Kidney epithelial cell (primary cell): ENCODE measurements around the gene FANCI. TPM values are rescaled to one million over a fixed set of nuclear protein-coding genes. Genes with fewer than 3 reads are reported as not detected.

Experiments
- DNase-seq: peaks from one replicate; pipeline ENCODE4 v3.0.0-alpha.2; 2010; ENCODE audit warnings: low read depth
- H3K27me3 ChIP-seq: 2 replicates; pipeline ENCODE4 v1.6.0; 2011; ENCODE audit warnings: low read length; ENCODE audit not compliant: control insufficient read depth, insufficient read depth
- H3K36me3 ChIP-seq: 2 replicates; pipeline ENCODE4 v1.5.1; 2011; ENCODE audit warnings: low read length; ENCODE audit not compliant: control insufficient read depth, insufficient read depth
- H3K4me3 ChIP-seq: 2 replicates; pipeline ENCODE4 v1.5.1; 2011; ENCODE audit warnings: low read depth, mild to moderate bottlenecking, control low read depth, low read length
- total RNA-seq: library from RNA; depleted of rRNA; stranded (reverse); fragments of >200 nt; gene quantifications from 2 replicates; pipeline ENCODE4 v1.2.3, GENCODE V29; 2015
- TF ChIP-seq, protein P1 (sequence below): IDR thresholded peaks from 2 replicates; pipeline ENCODE4 v1.5.1; 2011; ENCODE audit warnings: mild to moderate bottlenecking, moderate library complexity, low read length, control low read depth, inconsistent platforms; ENCODE audit not compliant: insufficient read depth, poor library complexity, severe bottlenecking

FANCI gene
- total RNA-seq, 1 donor from 2014 or later = 68.3 TPM

DNA sequence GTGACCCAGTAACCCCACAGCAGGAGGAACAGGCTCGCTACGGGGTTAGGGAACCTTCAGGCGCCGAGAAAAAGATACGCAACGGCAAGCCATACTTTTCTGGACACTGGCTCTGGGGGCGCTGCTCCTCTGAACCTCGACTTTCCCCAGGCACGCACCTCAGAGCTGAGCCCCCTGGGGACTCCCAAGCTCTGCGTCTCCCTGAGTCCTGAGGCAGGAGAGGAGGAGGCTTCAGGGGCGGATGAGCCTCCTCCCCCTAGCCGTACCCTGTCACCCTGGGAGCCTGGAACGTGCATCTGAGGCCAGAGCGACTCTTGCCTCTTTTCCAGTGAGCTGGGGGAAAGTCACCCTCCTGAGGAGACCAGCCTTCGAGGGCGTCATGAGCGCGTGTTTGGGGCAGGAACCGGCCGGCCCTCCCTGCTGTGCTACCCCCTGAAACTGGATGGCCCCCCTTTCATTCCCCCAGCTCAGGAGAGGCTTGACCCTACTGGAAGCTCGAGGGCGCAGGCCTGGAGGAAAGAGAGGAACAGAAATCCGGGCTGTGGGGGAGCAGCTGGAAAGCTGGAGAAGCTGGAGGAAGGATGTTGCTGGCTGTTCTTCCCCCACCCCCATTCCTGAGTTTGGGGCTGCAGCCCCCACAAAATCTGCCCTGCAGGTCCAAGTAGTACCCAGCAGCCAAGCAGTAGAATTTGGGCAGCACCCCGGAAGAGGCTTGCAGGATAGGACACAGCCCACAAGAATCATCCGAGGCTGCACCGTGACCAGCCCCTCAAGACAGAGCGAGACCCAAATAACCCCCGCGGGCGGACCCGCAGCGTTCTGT lies 115.9 kb downstream of the FANCI start:
- no peak for DNase-seq
- Histone ChIP-seq H3K36me3 (no peaks in the 10 kb centered on the region), H3K4me3 (no peak overlapping the region), H3K27me3 (peaks cover 87% of the 10 kb centered on the region)
- TF ChIP-seq, protein P1, sequence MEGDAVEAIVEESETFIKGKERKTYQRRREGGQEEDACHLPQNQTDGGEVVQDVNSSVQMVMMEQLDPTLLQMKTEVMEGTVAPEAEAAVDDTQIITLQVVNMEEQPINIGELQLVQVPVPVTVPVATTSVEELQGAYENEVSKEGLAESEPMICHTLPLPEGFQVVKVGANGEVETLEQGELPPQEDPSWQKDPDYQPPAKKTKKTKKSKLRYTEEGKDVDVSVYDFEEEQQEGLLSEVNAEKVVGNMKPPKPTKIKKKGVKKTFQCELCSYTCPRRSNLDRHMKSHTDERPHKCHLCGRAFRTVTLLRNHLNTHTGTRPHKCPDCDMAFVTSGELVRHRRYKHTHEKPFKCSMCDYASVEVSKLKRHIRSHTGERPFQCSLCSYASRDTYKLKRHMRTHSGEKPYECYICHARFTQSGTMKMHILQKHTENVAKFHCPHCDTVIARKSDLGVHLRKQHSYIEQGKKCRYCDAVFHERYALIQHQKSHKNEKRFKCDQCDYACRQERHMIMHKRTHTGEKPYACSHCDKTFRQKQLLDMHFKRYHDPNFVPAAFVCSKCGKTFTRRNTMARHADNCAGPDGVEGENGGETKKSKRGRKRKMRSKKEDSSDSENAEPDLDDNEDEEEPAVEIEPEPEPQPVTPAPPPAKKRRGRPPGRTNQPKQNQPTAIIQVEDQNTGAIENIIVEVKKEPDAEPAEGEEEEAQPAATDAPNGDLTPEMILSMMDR = no peak

DNA sequence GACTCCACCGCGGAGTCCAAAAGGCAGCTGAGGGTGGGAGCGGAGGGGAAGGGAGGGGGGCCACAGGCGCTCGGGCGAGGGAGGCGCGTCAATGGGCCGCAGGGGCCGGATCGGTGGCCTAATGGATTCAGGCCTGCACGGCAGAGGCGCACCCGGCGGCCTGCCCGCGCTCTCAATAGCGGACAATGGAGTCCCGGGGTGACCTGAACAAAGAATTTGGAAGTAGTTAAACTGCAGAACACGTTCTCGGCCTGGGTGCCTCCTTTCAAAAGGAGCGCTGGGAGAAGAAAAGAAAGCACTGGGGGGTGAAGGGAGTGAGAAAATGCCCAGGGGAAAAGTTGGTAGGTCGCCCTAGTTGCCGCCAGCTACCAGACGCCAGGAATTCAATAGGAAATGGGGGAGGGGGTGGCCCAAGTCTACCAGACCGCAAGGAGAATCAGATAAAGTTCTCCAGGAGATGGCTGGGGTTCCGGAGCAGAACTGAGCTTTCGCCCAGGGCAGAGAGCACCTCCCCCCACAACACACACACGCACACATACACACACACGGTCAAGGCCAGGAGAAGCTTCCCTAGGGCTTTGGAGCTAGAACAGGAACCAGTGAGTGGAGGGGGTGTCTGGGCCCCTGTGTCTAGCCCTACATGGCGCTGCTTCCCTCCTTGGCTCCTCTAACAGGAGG lies 116.7 kb downstream of the FANCI start:
- Histone ChIP-seq H3K27me3 (peaks cover 94% of the 10 kb centered on the region), H3K36me3 (no peaks in the 10 kb centered on the region), H3K4me3 (no peak overlapping the region)
- TF ChIP-seq, protein P1 = no peak
- DNase-seq = no peak

DNA sequence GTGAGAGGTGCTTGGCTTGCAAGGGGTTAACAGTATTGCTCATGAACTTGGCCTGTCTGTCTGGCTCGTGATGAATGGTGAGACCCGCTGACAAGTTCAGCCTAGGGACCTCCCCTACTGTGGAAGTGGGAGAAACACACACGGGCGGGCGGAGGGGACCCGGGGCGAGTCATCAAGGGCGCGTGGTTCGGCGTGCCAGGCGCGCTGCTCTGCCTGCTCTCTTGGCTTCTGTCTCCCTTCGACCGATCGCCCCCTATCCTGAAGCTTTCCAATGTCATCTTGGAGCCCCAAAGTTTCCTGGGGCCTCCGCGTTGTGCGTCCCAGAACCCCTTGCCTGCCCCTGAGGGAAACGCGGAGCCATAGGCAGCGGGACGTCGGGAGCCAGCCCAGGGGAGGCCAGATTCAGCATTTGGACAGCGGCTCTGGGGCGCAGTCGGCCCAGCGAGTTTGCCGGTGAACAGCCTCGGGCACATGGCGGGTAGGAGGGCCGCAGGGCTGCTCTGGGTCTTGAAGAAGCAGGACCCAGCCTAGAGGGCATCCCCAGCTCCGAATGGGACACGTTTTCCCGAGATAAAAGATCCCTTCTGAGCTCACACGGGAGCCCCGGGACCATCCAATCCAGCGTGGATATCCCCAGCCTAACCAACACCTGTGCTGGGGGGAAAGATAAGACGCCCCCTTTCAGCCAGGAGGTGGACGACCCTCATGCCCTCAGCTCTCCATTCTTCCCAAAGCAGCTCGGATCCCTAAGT lies 117.8 kb downstream of the FANCI start:
- Histone ChIP-seq H3K27me3 (peaks cover 96% of the 10 kb centered on the region), H3K36me3 (no peaks in the 10 kb centered on the region), H3K4me3 (no peak overlapping the region)
- no peak for DNase-seq
- TF ChIP-seq, protein P1 = no peak

GRCh38 chr15:89362203-89363101 lies 118.7 kb downstream of the FANCI start:
- Histone ChIP-seq H3K27me3 (peaks cover 97% of the 10 kb centered on the region), H3K36me3 (no peaks in the 10 kb centered on the region), H3K4me3 (no peak overlapping the region)
- TF ChIP-seq, protein P1 = no peak
- DNase-seq = no peak

- DNase-seq = no peak
- H3K36me3 ChIP-seq = no peaks in the 10 kb centered on the region
- TF ChIP-seq, protein P1 = no peak
- no peak overlapping the region for H3K4me3 ChIP-seq
- peaks cover 97% of the 10 kb centered on the region for H3K27me3 ChIP-seq
Observed at GRCh38 chr15:89363133-89363532, 119.4 kb downstream of the FANCI start.
